Measurements from ENCODE around the gene PFKM. TPM values are rescaled to one million over a fixed set of nuclear protein-coding genes. Genes with fewer than 3 reads are reported as not detected.
A peak's percentile ranks its signal among the peaks of the same experiment; 100 is the strongest.

Gene PFKM
- total and polyA plus RNA-seq, 9 of the 15 experiments (the other 6 are each of a cell fraction or from before 2014, with no cell fraction given) = 16.5 to 39.9 (median 31.7) TPM

- no peak for TF ChIP-seq ELK1 (CRISPR knock-in tag; IDR thresholded peaks at IDR 0.05)
- TF ChIP-seq ASH1L (IDR thresholded peaks at IDR 0.05; ENCODE audit: borderline replicate concordance, low read depth, partially characterized antibody) = no peak
- TF ChIP-seq NFIC (IDR thresholded peaks at IDR 0.05) = no peak; the same call in 1 of the 2 replicates
- peak; percentile 72 for TF ChIP-seq EP400 (IDR thresholded peaks at IDR 0.05)
- no peak for TF ChIP-seq ZNF512 (tag; IDR thresholded peaks at IDR 0.05)
- no peak for TF ChIP-seq SRSF7 (optimal IDR thresholded peaks at IDR 0.05; ENCODE audit: low read depth, low read length)
- TF ChIP-seq KHSRP (IDR thresholded peaks at IDR 0.05) = no peak
- no peak for TF ChIP-seq FIP1L1 (IDR thresholded peaks at IDR 0.05; ENCODE audit: low read depth, low read length, poor library complexity, severe bottlenecking)
- peak; percentile 37; the same call in 1 of the 2 replicates for TF ChIP-seq PML (IDR thresholded peaks at IDR 0.05; ENCODE audit: low read length)
- TF ChIP-seq ZNF518B (CRISPR knock-in tag; IDR thresholded peaks at IDR 0.05) = no peak
- TF ChIP-seq MAFG (tag; conservative IDR thresholded peaks at IDR 0.05) = no peak
- 0 out of 2 replicates have a peak, but pooled peaks have one; percentile 26 for TF ChIP-seq NFRKB (IDR thresholded peaks at IDR 0.05; ENCODE audit: low read depth)
- TF ChIP-seq THRB (CRISPR knock-in tag; conservative IDR thresholded peaks at IDR 0.05) = 0 out of 2 replicates have a peak, but pooled peaks have one; percentile 38
- TF ChIP-seq HNRNPH1 (optimal IDR thresholded peaks at IDR 0.05; ENCODE audit: low read depth, low read length) = no peak
- TF ChIP-seq CGGBP1 (CRISPR knock-in tag; IDR thresholded peaks at IDR 0.05) = no peak
- TF ChIP-seq IFI16 (CRISPR knock-in tag; IDR thresholded peaks at IDR 0.05) = no peak
- TF ChIP-seq CHCHD3 (CRISPR knock-in tag; IDR thresholded peaks at IDR 0.05) = no peak
- TF ChIP-seq ZKSCAN1 (IDR thresholded peaks at IDR 0.05; ENCODE audit: low read depth, low read length) = 0 out of 2 replicates have a peak, but pooled peaks have one; percentile 40
- no peak for TF ChIP-seq BCOR (IDR thresholded peaks at IDR 0.05)
- TF ChIP-seq ZNF121 (CRISPR knock-in tag; conservative IDR thresholded peaks at IDR 0.05) = no peak
- no peak for TF ChIP-seq ERF (CRISPR knock-in tag; IDR thresholded peaks at IDR 0.05)
- TF ChIP-seq FOXJ2 (tag; IDR thresholded peaks at IDR 0.05) = peak; percentile 91
Observed at GRCh38 chr12:48157018-48157888, 38.1 kb downstream of the PFKM start, which contains the start of gene ASB8 (continued).
